ENCODE measurements around the gene EDA2R. TPM values are rescaled to one million over a fixed set of nuclear protein-coding genes. Genes with fewer than 3 reads are reported as not detected.

Gene EDA2R, protein sequence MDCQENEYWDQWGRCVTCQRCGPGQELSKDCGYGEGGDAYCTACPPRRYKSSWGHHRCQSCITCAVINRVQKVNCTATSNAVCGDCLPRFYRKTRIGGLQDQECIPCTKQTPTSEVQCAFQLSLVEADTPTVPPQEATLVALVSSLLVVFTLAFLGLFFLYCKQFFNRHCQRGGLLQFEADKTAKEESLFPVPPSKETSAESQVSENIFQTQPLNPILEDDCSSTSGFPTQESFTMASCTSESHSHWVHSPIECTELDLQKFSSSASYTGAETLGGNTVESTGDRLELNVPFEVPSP
- total RNA-seq = 14.4 and 19.6 TPM in 2 replicates

DNA sequence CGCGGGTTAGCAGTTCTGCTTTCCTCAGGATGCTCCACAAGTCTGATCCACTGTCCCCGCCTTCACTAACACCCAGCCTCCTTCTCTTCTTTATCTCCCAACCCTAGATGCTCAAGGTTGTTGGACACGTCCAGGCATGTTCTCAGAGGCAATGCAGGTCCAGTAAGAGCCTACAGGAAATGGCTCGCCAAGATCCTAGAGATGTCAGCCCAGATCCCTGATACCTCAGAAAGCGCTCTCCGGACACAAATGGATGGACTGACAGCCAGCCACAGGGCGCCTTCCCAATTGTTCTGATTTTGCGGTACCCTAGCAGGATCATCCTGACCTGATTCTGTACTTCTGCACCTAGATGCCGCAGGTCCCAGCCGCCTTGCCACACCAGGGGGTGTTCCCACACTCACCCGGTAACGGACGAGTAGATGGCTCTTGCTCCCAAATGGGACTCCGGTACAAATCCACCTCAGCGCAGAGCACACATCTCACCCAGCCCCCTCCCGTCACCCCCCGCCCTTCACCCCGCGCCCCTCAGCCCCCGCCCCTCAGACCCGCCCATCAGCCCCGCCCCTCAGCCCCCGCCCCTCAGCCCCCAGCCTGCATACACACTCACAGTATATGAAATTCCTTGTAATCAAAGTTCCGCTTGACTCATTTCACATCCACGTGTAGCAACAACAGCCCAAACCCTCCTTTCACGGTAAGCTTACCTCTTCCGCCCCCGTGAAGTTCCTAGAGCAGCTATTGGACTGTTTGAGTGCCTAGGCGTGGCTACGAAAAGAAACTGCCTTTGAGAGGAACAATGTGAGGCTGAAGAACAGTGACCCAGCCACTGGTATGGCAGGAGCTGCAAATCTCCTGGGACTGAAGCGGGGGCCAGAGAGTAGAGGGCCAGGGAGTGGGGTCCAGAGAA is at the start of gene EDA2R:
EDA2R (minus strand) TSS at position 488 of the 910 bp plus-strand sequence. CDS start 23,058 bp downstream, outside the sequence.

Small RNA genes lying within 50 kb of the gene (small RNA-seq; reads per million reads assigned to genes)
- not detected for gene RNU6-394P

All from hair follicle dermal papilla cell (primary cell).